Activated CD4-positive, alpha-beta T cell treated with anti-CD3 and anti-CD28 coated beads, Interleukin-2, amount 50 U/mL, for 1 hour (primary cell): Measurements from ENCODE around the gene NT5DC3.

Experiments
- DNase-seq: peaks from one replicate; pipeline ENCODE4 v3.0.0-alpha.2; 2020

The NT5DC3 gene

DNA sequence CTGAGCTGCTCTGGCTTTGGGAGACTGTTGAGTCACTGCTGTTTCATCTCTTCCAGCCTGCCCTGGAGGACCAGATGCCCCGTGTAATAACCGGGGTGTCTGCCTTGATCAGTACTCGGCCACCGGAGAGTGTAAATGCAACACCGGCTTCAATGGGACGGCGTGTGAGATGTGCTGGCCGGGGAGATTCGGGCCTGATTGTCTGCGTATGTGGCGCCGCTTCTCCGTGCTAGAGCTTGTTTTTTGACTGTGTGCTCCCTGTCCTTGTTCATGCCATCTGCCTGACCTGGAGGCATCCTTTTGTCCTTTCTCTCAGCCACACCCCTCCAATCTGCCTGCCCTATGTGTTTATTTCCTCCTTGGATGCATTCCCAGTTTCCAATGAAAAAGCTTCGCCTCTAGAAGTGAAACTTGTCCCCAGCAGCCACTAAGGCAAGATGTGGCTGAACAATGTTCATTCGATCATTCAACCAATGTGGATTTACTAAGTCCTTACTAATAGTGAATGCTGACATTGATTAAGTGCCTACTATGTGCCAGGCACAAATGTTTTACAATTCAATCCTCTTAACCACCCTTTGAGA, 98.6 kb downstream of the NT5DC3 start:
- no peak for DNase-seq

DNA sequence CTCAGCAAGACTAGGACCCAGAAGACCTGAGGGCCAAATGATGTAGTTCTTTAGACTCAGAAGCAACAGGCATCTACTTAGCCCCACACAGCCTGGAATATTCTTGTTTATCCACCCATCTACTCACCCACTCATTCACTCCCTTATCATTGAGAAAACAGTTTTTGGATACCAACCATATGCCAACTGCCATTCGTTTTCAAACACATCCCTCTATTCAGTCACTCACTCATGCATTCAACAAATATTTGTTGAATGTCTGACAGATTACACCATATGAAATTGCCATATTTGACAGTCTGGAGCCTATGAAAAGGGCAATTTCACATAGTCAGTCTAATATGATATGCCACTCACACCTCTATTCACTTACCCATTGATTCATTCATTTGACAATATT, 103.2 kb downstream of the NT5DC3 start:
- no peak for DNase-seq

DNA sequence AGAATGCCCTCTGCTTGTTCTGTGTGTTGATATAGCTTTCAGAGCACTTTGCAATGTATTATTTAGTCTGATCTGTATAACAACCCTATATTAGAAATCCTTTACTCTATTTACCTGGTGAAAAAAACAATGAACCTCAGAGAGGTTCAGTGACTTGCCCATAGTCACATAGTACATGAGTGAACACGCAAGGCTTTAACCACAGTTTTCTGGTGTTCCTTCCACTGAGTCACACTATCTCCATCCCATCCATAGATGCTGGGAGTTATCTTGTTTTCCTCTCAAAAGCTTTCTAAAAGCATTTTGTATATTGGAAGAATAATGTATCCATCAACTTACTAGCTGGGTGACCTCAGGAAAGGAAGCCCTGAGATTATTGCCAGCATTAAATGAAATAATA, 104.5 kb downstream of the NT5DC3 start:
- no peak for DNase-seq

DNA sequence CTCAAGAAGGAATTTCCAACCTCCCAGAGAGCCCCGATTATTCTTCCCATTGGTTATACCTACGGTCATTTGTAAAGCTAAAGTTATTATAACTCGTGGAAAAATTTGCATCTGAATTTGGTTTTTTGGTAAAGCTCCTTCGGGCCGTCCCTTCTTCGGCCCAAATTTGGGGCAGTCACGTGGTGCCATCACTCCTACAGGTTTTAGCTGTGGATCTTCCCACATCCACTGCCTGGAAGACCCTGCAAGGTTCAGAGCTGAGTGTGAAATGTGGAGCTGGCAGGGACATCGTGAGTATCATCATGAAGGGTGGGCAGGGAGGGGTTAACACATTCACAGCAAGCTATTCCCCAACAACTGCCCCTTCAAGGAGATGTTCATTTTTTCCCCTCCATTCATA, 105.7 kb downstream of the NT5DC3 start:
- DNase-seq: no peak

DNA sequence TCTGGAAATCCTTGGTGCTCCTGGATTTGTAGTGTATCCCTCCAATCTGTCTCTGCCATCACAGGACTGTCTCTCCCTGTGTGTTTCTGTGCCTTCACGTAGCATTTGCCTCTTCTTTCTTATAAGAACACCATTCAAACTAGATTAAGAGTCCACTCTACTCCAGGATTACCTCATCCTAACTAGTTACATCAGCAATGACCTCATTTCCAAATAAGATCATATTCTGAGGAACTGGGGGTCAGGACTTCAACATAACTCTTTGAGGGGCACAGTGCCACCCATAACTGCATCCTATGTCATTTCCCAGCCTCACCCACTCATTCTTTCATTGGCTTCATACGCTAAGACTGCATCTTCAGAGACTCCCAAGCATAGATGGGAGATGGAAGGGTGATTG, 106.2 kb downstream of the NT5DC3 start:
- DNase-seq: no peak

DNA sequence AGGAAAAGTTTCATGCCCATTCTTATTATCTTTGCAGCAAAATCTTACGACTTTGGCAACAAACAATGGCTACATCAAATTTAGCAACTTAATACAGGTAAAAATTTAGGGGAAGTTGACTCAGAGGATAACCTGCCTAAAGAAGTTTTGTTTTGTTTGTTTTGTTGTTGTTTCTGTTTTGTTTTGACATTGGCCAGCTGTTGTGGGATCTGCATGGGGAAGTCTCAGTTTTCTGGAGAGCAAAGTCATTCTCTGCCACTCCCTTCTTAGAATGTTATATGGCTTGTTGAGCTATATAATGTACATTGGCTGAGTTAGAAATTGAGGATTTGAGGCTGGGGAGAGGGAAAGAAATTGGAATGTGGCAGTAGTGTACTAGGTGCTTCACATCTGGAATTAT, 109.5 kb downstream of the NT5DC3 start:
- DNase-seq: no peak

DNA sequence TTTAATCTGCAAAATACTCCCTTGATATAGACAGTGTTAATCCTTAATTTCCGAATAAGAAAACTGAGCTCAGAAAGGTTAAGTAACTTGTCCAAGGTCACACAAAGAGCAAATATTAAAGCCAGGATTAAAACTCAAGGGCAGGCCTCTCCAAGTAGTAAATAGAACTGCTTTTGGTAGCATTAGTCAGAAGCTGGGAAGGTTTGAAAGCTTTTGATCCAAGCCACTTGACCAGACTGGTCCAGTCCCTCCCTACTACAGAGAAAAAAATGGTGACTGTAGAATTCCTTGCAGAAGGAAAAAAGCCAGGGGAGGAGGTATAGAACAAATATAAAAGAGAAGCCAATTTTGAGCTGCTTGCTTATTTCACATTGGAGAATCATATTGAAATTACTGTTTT, 111.5 kb downstream of the NT5DC3 start:
- no peak for DNase-seq

DNA sequence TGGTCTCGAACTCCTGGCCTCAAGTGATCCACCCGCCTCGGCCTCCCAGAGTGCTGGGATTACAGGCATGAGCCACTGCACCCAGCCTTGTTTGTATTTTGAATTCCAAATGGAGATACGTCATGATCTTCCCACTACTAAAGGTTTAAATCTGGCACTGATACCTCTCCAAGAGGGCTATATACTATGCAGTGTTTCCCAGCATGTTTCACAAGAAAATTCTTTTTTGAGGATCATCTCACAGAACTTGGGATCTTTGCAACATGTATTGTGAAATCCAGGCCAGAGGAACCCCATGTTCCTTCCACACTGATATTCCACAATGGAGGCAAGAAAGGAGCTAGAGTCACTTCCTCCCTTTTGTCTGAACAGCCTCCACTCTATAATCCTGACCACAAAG, 112.7 kb downstream of the NT5DC3 start:
- DNase-seq: no peak

DNA sequence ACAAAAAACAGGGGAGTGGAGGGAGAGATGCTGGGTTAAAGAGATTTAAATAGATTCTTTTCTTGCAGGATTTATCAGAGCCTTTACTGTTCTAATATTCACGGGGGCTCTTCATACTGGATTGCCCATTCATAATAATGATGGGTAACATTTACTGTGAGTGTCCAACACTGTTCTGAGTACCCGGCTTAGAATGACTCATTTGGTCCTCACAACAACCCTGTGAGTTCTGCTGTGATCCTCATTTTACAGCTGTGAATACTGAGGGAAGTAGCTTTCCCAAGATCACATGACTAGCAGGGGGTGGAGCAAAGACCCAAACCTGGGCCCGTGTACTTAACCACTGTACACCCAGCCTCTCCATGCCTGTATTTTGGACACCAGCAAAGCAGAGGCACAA, 113.4 kb downstream of the NT5DC3 start:
- no peak for DNase-seq

DNA sequence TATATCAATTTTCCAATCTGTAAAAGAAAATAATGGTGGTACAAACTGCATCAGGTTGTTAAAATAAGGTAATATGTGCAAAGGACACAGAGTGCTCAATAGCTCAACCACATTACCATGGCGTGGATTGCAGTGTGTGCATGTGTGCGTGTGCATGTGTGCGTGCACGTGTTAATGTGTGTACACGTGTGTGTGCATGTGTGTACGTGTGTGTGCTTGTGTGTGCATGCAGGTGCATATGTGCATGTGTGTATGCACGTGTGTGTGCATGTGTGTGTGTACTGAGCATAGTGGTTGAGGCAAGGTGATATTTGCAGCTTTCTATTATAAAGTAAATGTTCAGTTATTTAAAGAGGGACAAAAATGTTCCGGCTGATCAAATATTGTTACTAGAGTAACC, 115.6 kb downstream of the NT5DC3 start:
- DNase-seq: no peak
